ENCODE measurements around the gene RAB1B.

Gene RAB1B

DNA sequence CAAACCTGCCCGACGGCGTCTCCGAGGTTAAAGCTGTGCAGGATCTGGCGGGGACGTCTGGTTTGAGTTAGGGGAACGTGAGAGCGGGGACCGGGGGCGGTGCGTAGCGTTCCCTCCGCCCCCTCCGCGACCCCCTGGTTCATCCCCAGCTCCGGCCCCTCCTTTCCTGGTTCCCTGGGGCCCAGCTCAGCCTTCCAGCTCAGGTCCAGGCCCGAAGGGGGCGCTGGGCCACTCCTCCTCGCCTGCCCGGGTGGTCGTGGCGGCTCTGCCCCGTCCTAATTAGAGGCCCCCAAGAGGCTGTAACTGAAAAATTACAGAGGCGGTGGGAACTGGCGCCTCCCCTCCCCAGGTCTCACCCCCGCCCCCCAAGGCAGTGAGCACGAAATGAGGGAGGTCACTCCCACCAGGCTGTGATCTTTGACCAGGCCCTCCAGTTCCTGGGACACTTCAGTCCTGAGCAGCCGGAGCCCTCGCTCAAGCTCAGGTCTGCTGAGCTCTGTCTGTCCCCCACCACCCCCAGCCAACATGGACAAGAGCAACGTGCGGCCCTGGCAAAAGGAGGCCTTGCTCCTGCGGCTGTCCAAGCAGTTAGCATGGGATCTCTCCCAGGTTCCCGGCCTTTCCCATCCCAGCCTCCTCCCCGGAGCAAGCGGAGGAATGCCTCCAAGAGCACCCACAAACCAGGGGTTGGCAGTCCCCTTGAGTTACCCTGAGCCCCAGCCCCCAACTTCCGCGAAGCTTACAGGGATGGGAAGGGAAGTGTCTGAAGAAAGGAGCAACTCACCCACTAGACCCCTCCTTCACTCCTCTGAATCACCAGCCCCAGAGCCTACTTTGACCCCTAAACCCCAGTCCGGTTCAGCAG lies 45.1 kb downstream of the RAB1B start:
- CTCF ChIA-PET = interaction anchor here (0.7 to 8.6 kb wide), 11 partner anchors 9 to 125 kb away, joined by 3 to 260 read pairs (median 18); partner anchors contain the start of genes B4GAT1, BRMS1, MRPL11 and RAB1B

DNA sequence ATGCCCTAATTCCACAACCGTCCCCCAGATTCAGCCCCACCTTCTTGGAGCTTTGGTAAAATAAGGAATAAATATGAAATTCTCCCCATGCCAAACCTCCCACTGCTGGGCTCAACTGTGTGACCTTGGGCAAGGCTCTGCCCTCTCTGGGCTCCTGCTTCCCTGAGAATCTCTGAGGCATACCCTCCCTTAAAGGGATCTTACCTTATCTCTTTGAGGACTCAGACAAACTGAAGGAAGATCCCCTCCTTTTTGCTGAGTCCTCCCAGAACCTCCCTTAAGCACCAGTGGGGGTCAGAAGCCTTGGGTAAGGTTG lies 45.7 kb downstream of the RAB1B start:
- H3K4me3 ChIP-seq (ENCODE audit: low read depth, low read length) = peak overlapping the region; percentile 91
- no peak for DNase-seq (ENCODE audit: low read depth, low spot score)
- TF ChIP-seq, protein P1, sequence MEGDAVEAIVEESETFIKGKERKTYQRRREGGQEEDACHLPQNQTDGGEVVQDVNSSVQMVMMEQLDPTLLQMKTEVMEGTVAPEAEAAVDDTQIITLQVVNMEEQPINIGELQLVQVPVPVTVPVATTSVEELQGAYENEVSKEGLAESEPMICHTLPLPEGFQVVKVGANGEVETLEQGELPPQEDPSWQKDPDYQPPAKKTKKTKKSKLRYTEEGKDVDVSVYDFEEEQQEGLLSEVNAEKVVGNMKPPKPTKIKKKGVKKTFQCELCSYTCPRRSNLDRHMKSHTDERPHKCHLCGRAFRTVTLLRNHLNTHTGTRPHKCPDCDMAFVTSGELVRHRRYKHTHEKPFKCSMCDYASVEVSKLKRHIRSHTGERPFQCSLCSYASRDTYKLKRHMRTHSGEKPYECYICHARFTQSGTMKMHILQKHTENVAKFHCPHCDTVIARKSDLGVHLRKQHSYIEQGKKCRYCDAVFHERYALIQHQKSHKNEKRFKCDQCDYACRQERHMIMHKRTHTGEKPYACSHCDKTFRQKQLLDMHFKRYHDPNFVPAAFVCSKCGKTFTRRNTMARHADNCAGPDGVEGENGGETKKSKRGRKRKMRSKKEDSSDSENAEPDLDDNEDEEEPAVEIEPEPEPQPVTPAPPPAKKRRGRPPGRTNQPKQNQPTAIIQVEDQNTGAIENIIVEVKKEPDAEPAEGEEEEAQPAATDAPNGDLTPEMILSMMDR (IDR thresholded peaks at IDR 0.05; ENCODE audit: insufficient read depth, low read length, missing control alignments) = no peak
- POLR2A ChIA-PET = interaction anchor here (1.2 to 4.3 kb wide), 4 partner anchors 13 to 25 kb away, joined by 4 to 106 read pairs (median 40); partner anchors contain the start of genes RIN1 and YIF1A
- CTCF ChIA-PET = interaction anchor here (1.4 to 8.6 kb wide), 8 partner anchors 8 to 125 kb away, joined by 3 to 260 read pairs (median 85); partner anchors contain the start of genes B4GAT1, BRMS1, MRPL11 and RIN1

More for the DNA sequence above, 45.1 kb downstream of the RAB1B start:
- peak overlapping the region; percentile 91 for H3K4me3 ChIP-seq (ENCODE audit: low read depth, low read length)
- TF ChIP-seq, protein P1 (IDR thresholded peaks at IDR 0.05; ENCODE audit: insufficient read depth, low read length, missing control alignments) = peak; percentile 55
- no peak for DNase-seq (ENCODE audit: low read depth, low spot score)
- POLR2A ChIA-PET = interaction anchor here (0.6 to 4.3 kb wide), 19 partner anchors 8 to 454 kb away, joined by 3 to 106 read pairs (median 5); partner anchors contain the start of genes BRMS1, RBM4, RIN1 and TMEM151A

- TF ChIP-seq, protein P1 (IDR thresholded peaks at IDR 0.05; ENCODE audit: insufficient read depth, low read length, missing control alignments) = no peak
- peak overlapping the region; percentile 91 for H3K4me3 ChIP-seq (ENCODE audit: low read depth, low read length)
- DNase-seq (ENCODE audit: low read depth, low spot score) = no peak
- POLR2A ChIA-PET = interaction anchor here (1.0 to 4.3 kb wide), 5 partner anchors 11 to 26 kb away, joined by 5 to 106 read pairs (median 60); partner anchors contain the start of genes RIN1 and YIF1A
- CTCF ChIA-PET = interaction anchor here (1.2 to 8.6 kb wide), 6 partner anchors 18 to 124 kb away, joined by 4 to 260 read pairs (median 119); partner anchors contain the start of genes B4GAT1, BRMS1, MRPL11 and RIN1
Observed at GRCh38 chr11:66314561-66315497, 46.4 kb downstream of the RAB1B start.

DNA sequence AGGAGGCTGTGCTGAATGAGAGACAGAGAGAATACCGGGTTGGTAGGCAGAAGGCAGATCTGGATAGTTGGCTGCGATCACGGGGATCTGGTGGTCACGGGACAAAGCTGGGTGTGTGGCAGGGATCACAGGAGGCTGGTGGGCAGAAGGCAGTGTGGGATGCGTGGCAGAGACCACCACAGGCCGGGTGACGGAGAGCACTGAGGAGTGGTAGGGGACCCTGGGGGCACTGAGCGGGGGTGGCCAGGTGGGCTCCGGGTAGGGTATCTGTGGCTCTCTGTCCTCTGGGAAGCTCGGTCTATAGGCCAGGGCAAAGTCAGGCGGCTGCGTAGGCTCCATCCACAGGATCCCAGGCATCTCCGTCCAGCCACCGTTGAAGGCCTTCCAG lies 47.1 kb downstream of the RAB1B start:
- no peak for DNase-seq (ENCODE audit: low read depth, low spot score)
- ChIA-PET POLR2A (interaction anchor here (1.0 to 4.1 kb wide), 3 partner anchors 10 to 26 kb away, joined by 5 to 64 read pairs (median 9); partner anchors contain the start of genes RIN1 and YIF1A), CTCF (interaction anchor here (1.2 to 8.6 kb wide), 5 partner anchors 17 to 93 kb away, joined by 4 to 260 read pairs (median 129); partner anchors contain the start of genes B4GAT1, BRMS1, RIN1 and TMEM151A)
- TF ChIP-seq, protein P1 (IDR thresholded peaks at IDR 0.05; ENCODE audit: insufficient read depth, low read length, missing control alignments) = no peak
- H3K4me3 ChIP-seq (ENCODE audit: low read depth, low read length) = peak overlapping the region; percentile 91

GRCh38 chr11:66315921-66316811 lies 47.7 kb downstream of the RAB1B start:
- CTCF ChIA-PET = interaction anchor here (1.0 to 8.6 kb wide), 13 partner anchors 11 to 123 kb away, joined by 3 to 260 read pairs (median 12); partner anchors contain the start of genes B4GAT1, BRMS1, MRPL11 and RAB1B

More at GRCh38 chr11:66315921-66316811, 47.7 kb downstream of the RAB1B start:
- no peak for DNase-seq (ENCODE audit: low read depth, low spot score)
- H3K4me3 ChIP-seq (ENCODE audit: low read depth, low read length) = peak overlapping the region; percentile 91
- TF ChIP-seq, protein P1 (IDR thresholded peaks at IDR 0.05; ENCODE audit: insufficient read depth, low read length, missing control alignments) = no peak
- POLR2A ChIA-PET = interaction anchor here (0.8 to 4.1 kb wide), 8 partner anchors 10 to 32 kb away, joined by 3 to 64 read pairs (median 8); partner anchors contain the start of genes BRMS1, RIN1, TMEM151A and YIF1A
